Activated T-helper 1 cell treated with Interleukin-2 at 50 U/mL for 16 hours (primary cell): ENCODE results near the gene CEP44.
"Not testable (repeated sequence)": the region's sequence is repeated elsewhere in the genome, so short reads cannot be mapped to it uniquely, and the experiment has no call there.

Source experiments
- DNase-seq: peaks from one replicate; pipeline ENCODE4 v3.0.0-alpha.2; 2020; ENCODE audit warnings: low read depth

The CEP44 gene

DNA sequence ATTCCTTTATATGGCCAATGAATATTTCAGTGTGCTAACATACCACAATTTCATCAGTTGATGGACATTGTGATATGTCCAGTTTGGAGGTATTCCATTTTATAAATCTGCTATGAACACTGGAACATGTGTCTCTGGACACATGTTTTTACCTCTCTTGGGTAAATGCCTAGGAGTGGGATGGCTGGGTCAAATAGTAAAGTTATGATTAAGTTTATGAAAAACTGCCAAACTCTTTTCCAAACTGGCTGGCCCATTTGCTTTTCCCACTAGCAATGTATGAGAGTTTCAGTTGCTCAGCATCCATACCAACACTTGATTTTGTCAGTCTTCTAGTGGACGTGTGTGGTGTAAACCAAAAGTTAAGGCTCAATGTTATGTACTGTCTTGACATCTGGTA, 40.5 kb downstream of the CEP44 start:
- DNase-seq: no peak

DNA sequence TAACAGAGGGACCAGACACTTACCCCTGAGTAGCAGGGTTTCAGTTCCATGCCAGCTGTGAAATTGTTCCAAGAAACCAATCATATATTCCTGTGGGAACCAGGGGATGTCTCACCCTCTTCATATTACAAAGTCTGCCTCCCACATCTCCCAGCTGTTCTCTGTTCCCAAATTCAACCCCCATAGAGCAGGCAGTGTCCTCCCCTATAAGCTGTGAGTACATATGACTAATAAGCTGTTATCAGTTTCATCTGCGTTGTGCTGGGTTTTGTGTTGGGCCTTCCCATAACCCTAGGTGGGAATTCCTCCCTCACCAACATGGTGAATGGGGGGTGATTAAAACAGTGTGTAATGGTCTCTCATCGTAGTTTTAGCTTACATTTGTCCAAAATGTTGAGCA, 41.0 kb downstream of the CEP44 start:
- DNase-seq: no peak

DNA sequence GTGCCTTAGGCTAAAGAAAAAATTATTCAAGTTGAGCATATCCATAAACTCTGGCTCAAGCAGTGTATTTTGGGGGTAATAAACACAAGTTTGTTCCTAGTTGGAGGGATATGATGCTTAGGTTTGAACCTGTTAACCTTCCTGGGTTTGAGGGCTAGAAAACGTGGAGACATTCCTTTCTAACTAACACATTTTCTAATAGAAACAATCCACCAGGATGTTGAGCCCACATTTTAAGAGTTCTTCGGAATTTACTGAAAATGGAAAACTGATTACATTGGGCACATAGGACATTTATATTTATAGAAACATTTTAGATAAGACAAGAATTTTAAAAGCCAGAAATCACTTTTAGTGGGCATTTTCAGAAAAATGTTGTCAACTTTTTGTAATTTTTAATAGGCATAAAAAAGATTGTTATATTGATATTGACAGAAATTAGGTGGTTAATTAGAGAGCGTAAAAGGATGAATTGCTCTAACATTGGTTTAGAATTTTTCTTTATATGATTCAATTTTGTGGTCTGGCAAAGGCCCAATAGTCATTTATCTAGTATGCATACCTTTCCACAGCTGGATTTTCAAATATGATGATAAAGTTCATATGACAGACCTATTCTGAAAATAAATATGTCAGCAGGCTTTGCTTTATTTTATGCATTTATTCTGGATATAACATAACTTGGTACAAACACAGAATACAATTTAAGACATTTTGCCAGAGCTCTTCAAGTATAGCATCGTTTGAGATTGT, 49.2 kb downstream of the CEP44 start:
- no peak for DNase-seq

DNA sequence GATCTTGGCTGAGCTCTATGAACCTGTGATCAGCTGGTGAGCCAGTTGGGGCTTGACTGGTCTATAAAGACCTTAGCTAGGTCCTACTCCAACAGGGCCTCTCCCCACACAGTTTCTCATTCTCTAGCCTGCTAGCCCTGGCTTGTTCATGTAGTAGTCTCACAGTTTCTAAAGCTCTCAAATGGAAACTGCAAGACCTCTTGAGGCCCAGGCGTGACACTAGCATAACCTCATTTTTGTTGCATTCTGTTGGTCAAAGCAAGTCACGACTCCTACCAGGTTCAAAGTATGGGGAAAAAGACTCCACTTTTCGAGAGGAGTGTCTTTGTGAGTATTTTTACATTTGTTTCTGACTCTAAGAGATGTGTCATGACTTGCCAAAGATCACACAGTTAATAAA, 50.9 kb downstream of the CEP44 start:
- no peak for DNase-seq

DNA sequence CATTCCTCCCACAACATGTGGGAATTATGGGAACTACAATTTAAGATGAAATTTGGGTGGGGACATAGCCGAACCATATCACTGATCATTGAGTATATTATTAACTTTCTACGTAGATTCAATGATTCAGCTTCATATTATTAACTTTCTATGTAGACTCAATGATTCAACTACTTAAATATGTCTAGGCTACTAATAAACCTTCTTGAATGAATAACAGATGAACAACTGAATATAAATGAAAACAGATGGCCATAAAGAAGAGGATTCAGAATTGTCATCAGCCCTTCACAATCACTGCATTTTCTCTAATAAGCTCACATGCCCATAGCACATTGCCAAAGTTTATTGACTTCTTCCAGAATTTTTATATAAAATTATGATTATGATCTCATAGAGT, 57.0 kb downstream of the CEP44 start:
- DNase-seq: no peak

DNA sequence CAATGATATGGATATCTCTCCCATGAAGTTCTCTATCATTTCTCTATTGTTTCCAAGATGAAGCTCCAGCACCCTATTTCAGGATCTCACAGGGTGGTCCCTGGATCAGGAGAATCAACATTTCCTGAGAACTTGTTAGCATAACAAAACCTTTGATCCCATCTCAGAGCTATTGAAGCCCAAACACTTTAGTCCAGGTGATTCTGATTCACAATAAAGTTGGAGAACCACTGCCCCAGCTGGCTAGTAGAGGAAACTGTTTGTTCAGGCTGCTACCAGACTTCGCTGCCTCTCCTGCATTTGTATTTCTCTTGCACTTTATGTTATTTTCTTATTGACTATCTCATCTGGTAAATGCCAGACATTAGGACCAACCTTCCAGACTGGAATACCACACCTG, 65.4 kb downstream of the CEP44 start:
- DNase-seq: no peak

DNA sequence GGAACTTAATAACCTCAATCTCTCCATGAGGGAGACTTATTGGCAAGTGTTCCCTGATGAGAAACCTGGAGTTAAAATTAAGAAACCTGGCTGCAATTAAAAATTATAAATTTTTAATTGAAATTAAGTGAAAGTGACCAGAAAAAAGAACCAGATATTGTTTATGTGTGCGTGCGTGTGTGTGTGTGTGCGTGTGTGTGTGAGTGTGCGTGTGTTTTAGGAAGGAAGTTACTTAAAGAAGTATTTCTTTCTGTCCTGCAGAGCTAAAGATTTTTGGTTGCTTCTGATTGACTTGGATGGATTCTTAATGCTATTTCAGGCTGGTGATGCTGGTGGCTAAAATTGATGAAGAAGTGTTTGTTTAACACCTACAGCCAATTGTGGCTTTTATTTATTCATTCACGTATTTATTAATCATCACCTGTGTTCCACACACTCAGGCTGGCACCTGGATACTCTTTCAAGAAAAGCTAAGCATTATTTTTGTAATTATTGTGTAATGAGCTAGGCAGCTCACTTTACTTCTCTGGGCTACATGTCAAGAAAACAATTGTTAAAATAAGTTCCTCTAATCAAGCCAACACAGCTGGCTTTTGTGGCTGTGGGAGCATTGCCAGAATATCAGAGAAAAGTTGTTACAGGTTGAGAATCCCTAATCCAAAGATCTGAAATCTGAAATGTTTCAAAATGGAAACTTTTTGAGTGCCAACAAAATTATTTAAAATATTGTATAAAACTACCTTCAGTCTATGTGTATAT, 68.5 kb downstream of the CEP44 start:
- no peak for DNase-seq

DNA sequence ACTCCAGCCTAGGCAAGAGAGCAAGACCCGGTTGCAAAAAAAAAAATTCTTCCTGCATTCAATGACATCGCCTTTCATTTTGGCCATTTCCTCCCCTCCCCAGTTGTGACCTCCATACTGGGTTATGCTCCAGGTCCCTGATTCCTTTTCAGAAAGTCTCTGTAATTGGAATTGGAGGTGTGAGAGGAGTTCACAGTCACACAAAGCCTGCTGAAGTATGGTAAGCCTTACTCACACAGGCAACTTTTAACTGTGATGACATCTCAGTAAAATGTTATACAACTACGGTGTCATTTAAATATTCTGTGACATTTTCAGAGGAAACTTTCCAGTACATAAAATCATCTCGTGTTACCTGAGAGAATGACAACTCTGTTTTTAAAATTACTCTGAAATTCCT, 73.6 kb downstream of the CEP44 start:
- DNase-seq: no peak

DNA sequence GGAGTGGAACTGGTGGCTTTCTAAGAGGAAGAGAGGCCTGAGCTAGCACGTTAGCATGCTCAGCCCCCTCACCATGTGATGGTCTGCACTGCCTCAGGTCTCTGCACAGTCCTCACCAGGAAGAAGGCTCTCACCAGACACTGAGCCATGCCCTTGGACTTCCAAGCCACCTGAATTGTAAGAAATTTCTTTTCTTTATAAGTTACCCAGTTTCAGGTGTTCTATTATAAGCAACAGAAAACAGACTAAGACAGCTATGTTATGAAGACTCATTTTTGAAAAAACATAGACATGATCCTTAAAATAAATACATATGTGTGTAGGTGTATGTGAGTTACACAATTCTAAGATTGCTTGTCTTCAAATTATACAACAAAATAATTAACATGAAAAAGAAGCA, 74.7 kb downstream of the CEP44 start:
- DNase-seq: no peak

DNA sequence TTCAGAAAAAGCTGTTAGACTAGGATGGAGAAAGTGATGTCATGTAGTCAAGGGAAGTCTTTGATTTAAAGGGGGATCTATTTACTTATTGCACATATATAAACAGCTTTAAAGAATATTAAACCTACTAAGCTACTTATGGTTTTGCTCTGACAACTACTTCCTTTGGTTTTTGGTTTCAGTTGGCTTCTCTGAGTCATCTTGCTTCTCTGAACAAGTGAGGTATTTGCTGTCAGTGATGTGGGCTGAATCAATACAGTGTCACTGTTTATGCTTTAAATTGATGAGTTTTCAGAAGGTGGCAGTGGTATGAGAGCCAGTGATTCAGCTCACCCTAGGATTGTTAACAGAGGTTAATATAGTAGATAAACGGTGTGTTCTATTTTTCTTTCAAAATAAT, 75.1 kb downstream of the CEP44 start:
- no peak for DNase-seq

DNA sequence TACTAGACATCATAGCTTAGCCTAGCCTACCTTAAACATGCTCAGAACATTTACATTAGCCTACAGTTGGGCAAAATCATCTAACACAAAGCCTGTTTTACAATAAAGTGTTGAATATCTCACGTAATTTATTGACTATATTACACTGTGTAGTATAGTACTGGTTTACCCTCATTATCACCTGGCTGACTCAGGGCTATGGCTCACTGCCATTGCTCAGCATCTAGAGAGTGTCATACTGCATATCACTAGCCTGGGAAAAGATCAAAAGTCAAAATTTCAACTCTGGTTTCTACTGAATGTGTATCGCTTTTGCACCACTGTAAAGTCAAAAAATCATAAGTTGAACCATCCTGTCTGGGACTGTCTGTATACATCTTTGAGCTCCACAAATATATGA, 78.6 kb downstream of the CEP44 start:
- no peak for DNase-seq

DNA sequence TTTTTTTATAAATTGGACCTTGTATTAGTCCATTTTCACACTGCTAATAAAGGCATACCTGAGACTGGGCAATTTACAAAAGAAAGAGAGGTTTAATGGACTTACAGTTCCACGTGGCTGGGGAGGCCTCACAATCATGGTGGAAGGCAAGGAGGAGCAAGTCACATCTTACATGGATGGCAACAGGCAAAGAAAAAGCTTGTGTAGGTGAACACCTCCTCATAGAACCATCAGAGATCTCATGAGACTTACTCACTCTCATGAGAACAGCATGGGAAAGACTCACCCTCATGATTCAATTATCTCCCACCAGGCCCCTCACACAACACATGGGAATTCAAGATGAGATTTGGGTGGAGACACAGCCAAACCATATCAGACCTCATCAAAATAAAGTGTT, 80.1 kb downstream of the CEP44 start:
- not testable (repeated sequence) for DNase-seq

DNA sequence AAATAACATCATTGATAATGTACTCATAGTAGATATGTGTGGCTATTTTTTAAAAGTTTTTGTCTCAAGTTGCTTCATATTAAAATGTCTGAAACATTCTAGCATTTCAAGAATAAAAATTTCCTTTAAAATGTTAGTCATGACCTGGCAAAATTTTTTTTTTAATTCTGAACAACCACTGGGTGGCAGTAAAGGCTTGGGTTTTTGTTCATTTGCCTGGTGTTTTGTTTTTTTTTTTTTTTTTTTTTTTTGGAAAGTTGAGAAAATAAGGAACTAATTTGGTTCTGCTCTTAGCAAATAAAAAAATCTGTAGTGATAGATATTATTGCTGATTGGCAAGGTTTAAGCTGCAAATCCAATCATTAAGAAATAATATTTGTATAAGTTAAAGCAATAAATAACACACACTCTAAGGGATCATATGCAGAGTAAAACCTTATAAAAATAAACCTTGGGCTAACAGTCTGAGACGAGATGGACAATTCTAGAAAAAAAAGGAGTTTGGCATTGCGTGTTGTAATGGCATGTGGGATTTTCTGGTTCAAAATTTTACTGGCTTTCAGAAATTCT, 81.4 kb downstream of the CEP44 start:
- no peak for DNase-seq

DNA sequence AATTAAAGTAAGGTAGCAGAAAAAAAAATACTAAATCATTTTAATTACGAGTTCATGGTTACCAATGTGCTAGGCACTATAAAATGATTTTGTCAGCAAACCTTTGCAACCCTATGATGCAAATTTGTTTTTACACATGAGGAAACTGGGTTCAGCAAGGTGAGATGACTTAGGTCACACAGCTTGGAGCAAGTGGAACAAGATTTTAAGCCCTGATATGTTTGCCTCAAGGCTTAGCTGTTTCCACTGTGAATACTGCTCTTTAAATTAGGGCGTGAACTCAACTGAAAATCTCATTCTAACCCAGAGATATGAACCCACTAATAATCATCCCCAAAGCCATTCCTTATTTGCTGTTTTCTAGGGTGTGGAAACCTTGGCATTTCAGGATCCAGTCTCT, 86.3 kb downstream of the CEP44 start:
- no peak for DNase-seq

DNA sequence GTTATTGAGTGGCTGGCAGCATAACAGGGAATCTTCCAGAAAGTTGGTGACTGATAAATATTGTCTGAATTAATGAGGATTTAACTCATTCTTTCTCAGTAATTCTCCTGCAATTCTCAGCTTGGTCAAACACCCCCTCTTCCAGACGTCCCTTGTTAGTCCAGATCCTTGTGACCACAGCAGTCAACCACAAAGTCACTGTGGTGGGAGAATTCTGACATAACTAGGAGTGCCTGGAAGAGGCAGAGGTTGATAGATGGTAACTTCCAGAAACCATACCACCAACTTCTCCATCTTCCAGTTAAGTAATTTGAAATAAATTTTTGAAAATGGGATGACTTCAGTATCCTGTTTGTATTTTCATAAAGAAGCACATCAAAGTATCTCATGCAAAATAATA, 90.1 kb downstream of the CEP44 start:
- DNase-seq: no peak

DNA sequence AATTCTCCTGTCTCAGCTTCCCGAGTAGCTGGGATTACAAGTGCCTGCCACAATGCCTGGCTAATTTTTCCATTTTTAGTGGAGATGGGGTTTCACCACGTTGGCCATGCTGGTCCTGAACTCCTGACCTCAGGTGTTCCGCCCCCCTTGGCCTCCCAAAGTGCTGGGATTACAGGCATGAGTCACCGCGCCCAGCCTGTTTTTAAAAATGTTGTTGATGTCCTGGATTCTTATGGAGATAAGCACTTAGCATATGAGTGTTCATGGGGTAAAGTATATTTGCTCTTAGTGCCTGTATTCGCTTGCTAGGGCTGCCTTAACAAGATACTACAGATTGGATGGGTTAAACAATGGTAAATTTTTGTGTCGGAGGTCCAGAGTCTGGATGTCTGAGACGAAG, 91.7 kb downstream of the CEP44 start:
- no peak for DNase-seq

DNA sequence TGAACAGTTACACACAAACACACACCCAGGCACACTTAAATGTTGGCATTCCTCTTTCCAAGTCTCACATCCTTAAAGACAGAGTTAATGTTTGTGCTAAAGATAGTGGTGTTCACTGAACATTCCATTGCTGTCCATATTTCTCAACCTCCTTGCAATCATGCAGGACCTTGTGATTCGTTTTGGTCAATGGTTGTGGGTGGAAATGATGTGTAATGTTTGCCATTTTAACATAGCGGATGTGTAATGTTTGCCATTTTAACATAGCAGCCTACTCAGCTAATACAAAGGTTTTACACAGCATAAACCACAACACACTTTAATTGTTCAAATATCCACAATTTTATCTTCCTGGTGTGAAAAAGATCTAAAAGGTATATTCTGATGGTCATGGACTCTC, 93.9 kb downstream of the CEP44 start:
- no peak for DNase-seq

DNA sequence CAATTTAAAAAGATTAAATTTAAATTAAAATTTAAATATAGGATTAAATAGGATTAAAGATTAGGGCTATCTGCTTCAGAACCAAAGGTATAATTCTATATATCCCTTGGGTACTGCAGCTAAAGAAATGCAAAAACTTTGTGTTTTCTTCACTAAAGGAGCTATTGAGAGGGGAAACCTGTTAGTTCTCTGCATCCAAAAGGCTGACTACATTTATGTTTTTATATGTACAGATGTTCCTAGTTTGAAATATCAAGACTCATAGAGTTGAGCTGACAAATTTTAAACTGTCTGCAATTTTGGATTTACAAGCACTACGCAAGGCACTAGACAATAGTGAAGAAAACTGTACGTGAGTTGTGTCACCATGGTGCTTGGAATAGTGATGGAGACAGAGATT, 95.2 kb downstream of the CEP44 start:
- DNase-seq: no peak

DNA sequence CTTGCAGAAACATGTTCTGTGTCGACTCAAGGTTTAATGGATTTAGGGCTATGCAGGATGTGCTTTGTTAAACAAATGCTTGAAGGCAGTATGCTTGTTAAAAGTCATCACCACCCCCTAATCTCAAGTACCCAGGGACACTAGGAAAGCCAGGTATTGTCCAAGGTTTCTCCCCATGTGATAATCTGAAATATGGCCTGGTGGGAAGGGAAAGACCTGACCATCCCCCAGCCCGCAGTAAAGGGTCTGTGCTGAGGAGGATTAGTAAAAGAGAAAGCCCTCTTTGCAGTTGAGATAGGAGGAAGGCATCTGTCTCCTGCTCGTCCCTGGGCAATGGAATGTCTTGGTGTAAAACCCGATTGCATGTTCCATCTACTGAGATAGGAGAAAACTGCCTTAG, 96.5 kb downstream of the CEP44 start:
- not testable (repeated sequence) for DNase-seq

DNA sequence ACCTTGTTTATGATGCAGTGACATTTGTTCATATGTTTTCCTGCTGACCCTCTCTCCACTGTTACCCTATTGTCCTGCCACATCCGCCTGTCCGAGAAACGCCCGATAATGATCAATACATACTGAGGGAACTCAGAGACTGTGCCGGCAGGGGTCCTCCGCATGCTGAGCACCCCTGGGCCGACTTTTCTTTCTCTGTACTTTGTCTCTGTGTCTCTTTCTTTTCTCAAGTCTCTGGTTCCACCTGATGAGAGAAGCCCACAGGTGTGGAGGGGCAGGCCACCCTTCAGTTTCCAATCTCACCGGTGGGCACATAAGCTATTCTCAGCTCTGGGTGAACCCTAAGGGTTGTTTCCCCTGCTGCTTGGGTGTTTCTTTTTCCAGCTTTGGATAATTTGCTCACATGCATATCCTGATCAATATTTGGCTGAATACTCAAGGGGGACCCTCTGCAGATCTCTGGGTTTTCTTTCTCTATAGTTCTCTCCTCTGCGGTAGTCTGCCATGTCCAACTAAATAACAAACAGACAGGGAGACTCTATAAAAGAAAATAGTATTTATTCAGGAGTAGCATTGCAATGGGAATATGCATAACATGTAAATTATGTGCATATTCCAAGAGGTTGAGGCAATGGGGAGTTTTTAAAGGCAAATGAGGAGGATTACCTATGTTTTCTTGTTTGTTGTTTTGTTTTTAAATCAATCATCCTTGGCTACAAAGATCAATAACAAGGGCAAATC, 97.2 kb downstream of the CEP44 start:
- no peak for DNase-seq

DNA sequence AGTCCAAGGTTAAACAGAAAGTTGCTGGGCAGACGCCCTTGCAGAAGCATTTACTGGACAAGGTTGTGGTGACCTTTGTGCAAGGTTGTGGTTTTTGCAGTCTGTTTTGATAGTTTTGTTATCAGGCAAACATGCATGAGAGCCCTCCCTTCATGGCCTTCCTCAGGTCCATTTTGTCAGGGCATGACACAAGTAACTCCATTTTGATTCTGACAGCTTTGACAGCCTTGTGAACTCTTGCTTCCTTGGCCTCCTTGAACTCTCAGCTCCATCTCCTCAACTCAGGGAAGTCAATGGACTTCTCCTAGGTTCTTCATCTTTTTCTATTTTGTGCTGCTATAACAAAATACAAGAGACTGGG, 97.7 kb downstream of the CEP44 start:
- DNase-seq: no peak
